ENCODE data around the gene HSD17B12.

The HSD17B12 gene

DNA sequence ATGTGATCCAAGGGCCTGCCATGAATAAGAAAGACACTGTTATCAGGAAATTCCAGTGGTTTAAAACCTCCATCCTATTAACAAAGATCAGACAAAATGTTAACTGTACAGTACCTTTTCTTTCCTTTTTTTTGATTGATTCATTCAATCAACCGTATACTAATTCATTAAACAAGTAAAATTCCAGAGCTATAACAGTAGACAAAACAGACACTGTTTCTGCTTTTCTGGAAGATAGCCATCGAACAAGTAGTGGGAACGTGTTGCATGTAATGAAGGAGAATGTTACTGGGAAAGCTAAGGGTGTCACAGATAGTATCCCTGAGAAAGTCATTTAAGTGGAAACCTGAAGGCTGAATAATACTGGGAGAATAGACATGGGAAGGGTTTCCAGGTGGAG lies 126.4 kb downstream of the HSD17B12 start:
- no peak for DNase-seq (ENCODE audit: low read depth)

DNA sequence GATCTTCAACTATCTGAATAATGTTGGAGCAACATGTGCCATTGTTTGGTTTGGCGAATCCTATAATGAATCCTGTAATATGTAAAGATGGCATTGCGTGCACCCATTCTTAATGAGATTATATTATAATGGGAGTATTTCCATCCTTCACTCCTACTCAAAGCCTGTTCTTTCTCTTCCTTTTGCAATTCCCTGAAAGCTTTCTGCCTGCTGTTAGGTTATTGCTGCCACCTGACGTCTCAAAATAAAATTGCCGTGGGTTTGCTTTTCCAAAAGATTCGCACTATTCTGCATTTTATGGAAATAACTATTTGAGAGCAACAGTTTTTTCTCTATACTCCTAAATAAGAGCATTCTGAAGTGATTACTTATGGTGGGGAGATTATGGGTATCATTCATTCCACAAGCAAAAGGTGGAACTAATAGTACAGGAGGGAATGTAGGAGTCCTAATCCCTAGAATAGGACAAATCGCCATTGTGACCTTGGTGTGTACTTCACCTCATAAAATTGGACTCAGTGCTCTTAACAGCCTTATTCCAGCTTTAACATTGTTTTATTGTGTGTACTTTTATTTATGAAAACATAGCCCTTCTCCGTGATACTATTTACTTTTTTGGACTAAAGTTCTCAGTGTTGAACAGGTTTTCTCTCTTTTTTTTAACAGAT lies 130.5 kb downstream of the HSD17B12 start:
- DNase-seq (ENCODE audit: low read depth) = no peak

DNA sequence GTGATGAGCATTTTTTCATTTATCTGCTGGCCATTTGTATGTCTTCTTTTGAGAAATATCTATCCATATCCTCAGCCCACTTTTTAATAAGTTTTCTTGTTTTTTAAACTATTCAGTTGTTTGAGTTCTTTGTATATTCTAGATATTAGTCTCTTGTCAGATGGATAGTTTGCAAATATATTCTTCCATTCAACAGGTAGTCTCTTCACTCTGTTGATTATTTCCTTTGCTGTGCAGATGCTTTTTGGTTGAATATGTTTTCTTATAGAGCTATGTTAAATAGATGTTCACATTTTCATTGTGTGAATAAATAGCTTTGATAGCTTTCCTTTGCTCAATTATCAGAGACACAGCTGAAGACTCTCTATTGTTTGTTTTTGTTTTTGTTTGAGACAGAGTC lies 131.9 kb downstream of the HSD17B12 start:
- DNase-seq (ENCODE audit: low read depth) = no peak

DNA sequence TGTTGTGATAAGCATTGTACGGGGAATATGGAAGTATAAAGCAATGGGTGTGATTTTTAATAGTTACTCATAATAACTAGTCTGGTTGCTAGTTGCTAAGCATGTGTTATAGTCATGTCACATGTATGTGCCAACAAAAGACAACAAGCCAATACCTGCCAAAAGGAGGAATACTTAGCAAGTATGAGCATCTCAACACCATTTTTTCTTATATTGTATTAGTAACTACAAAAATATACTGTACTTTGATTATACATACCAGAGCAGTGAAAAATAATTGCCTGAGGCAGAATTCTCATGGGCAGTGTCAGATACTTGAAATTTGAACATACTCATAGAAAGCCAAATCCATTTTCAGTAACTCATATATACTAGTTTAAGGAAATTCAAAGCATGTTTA lies 137.7 kb downstream of the HSD17B12 start:
- DNase-seq (ENCODE audit: low read depth) = no peak

DNA sequence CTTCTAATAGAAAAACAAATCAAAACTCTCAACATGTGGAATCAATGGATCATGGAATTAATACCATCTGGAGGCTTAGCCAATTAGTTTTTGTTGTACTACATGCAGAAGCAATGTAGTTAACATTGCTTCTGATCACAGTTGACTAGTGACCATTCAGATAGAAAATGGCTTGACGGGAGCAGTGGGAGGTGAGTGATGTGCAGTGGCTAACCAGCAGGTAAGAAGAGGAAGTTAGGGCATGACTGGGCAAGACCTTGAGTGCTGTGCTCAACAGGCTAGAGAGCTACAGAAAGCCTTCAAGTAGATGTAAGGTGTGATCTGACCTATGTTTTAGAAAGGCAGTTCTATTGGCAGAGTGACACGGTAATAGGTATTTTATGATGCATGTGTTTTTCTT lies 139.4 kb downstream of the HSD17B12 start:
- no peak for DNase-seq (ENCODE audit: low read depth)

DNA sequence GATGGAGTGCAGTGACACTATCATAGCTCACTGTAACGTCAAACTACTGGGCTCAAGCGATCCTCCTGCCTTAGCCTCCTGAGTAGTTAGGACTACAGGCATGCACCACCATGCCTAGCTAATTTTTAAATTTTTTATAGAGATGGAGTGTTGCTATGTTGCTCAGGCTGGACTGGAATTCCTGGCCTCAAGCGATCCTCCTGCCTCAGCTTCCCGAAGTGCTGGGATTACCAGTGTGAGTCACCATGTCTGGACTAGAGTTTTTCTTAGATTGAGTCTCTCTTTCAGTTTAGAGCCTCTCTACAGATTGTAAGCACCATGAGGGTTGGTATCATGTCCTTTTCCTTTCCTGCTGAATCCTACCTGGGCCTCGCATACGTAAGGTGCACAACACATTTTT lies 142.8 kb downstream of the HSD17B12 start:
- no peak for DNase-seq (ENCODE audit: low read depth)

DNA sequence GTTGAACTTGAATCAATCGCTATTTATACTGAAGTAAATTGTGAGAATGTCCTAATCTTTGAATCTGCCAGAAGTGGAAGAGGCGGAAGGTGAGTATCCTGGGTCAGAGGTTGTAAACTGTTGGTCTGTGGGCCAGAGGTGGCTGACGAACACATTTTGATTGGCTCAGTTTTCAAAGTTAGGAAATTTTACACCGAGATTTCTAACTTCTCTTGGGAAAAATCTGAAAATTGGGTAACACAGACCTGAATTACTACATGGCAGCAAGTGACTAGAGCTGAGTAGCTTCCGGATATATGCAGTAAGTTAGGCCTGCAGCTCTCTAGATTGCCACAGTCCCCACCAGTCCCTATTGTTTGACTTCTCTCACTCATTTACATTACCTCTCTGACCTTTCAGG lies 143.3 kb downstream of the HSD17B12 start:
- no peak for DNase-seq (ENCODE audit: low read depth)

DNA sequence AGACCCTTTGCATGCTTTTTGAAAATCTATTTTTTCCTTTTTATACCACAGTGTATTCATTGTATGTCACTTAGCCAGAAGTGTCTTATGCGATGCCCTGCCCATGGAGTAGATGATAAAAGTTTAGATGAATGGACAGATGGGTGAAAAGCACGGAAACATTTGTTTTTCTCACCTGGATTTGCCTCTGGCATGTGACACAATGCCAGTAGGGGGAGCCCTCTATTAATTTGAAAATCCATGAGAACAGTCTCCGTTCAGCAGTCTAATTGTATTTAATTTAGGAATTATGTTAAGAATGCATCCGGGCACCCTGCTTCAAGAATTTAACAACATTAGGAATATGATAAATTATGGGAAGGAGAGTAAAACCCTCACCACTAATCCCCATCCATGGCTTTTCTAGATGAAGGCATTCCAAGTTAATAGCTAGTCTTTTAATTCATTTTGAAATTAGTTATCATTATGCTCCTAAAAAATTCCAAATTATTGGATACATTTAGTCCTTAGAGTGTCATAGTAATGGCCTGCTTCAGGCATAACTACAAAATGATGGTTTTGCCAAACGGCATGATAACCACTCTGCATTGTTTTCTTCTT lies 144.8 kb downstream of the HSD17B12 start:
- DNase-seq (ENCODE audit: low read depth) = no peak

DNA sequence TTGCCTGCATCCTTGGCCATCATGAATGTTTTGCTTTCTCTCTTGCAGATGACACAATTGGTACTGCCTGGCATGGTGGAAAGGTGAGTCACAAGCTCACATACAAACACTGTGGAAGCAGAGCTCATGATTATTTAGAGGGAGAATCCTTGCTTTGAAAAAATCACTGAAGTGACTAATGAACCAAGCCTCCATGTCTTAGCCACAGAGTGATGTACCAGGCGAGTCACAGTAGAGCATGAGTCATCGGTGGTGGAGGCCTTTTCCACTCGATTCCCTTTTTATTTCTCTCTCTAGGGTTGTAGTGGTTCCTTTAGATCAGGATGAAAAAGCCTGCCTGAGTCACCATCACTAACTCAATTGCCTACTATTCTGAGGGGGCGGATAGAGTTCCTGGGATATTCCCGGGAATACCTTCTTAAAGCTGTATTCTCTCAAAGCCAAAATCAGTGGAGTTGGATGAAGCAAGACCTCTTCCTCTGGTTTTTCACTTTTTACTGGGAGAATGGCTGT lies 150.4 kb downstream of the HSD17B12 start:
- peak; percentile 94 for DNase-seq (ENCODE audit: low read depth)

DNA sequence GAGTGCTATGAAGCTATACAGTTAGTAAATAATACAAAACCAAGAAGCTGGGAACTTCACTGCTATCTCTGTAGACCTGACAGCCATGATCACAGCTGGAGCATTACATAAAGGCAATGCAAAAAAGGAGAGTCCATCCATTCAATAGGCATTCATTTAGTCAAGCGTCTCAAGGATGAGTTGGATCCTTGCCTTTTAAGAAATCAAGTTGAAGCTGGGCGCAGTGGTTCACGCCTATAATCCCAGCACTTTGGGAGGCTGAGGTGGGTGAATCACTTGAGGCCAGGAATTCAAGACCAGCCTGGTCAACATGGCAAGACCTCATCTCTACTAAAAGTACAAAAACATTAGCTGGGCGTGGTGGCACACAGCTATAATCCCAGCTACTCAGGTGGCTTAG lies 152.0 kb downstream of the HSD17B12 start:
- no peak for DNase-seq (ENCODE audit: low read depth)

DNA sequence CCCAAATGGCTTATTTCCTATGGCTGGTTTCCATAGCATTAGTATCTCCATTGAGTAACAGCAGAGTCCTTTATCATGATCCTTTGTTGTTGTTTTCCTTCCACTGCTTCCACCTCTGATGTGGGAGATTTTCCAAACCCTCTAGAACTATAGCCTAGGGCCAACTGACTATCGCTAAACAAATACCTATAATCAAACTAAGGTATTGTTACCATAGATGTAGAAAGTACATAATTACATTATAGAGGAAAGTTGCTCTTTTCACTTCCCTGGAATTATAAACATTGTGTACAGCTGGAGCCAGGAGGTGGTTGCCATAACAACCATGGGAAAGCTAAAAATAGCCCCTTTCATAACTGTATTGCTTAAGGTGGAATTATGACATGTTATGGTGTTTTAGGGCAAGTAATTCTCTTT lies 153.1 kb downstream of the HSD17B12 start:
- peak; percentile 62 for DNase-seq (ENCODE audit: low read depth)

DNA sequence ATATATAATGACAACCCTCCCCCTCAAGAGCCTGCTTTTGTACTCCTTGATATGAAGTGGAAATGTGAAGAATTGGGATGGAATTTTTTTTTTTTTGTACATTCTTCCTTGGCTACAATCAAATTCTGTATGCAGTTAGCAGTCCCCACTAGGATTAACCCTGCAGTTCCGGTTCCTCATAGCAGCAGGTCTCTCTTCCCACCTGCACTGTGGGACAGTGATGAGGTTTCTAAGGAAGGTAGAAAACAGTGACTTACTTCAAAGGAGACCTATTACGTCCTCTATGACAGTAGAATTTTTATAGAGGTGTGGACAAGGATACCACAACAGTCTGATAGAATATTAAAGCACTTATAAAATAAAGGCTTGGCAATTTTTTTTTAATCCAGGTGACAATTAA lies 153.7 kb downstream of the HSD17B12 start:
- no peak for DNase-seq (ENCODE audit: low read depth)

DNA sequence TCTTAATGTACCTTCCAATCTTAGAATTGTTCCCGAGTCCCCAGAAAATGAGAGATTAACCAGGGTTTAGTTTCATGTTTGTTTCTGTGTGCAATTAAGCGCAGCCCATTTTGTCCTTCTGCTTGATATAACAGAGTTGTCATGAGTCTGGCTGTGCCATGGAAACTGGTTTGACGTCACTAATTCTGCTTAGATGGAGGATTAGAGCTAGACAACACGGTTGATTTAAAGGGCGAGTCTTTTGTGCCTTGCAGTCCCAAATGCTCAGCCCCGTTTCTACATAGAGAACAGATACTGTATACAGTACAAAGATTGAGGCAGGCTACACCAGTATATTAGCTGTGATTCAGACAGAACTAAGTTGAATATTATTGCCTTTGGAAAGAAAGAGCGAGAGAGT lies 154.6 kb downstream of the HSD17B12 start:
- DNase-seq (ENCODE audit: low read depth) = no peak

DNA sequence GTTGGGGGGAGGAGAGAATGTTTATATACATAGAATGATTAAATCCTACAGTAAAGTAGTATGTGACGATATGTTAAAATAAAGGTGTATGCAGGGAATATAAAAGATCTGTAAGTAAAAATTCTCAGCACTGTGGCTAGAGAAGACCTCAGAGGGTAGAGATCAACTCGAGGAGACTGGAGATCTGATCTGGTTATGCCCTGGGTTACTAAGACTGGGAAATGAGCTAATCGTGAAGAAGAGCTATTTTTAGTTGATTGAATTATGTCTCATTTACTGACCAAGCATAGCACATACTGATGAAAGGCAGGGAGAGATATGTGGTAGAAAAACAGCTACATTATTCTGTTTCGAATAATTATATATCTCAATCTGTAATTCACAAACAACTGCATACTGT lies 157.3 kb downstream of the HSD17B12 start:
- no peak for DNase-seq (ENCODE audit: low read depth)

DNA sequence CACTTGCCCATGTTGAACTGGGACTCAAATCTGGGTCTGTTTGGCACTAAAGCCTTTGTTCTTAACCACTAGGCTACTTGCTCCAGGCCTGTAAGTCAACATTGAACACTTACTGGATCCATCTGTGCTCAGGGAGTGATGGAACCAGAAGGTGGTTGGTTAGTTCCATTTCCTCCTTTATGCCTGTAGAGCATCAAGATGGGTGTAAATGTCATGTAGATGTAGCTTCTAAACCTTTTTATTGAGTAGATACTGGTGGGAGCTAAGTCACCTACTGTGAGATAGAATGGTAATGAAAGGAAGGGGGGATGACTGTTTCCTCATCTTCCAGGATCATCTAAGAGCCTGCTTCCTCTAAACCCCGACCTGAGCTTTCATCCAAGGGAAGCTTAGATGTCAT lies 161.5 kb downstream of the HSD17B12 start:
- DNase-seq (ENCODE audit: low read depth) = no peak

DNA sequence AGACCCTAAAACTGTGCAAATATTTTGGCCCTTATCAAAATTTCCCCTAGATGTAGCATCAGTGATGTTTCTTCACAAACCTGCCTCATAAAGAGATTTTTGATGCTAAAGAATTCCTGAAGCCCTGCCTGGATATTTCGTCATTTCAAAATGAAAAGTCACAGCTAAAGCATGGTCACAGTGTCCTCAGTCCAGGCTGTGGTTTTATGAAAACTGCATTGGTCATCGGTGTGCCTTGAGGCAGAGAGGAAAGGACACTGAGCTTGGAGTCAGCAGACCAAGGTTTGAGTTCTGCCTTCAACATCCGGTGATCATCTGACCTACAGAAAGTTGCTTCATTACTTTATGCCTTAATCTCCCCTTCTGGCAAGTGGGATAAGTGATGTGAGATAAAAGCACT lies 165.3 kb downstream of the HSD17B12 start:
- no peak for DNase-seq (ENCODE audit: low read depth)

DNA sequence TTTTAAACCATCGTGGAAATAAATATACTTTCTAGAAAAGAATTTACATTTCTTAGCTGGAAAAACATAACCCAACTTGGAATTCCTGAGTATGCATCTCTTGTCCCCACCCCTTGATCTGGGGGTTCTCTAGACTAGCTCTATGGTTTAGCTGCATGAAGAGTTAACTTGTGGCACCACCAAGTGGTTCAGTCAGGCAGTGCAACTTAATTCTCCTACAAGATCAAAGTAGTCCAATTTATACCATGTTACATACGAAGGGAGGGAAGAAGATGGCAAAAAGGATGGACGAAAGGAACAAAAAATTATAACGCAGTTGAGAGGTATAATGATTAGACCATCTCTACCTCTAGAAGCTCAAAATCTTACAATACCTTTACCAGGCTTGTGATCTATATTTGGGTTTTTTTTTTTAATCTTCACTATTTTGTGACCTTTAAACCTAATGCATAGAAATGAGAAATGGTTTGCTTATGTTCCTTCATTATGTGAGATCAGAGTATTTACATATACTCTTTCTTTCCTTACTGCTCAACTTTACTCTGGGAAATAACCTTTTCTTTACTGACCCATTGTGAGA lies 171.6 kb downstream of the HSD17B12 start:
- peak; percentile 77 for DNase-seq (ENCODE audit: low read depth)

DNA sequence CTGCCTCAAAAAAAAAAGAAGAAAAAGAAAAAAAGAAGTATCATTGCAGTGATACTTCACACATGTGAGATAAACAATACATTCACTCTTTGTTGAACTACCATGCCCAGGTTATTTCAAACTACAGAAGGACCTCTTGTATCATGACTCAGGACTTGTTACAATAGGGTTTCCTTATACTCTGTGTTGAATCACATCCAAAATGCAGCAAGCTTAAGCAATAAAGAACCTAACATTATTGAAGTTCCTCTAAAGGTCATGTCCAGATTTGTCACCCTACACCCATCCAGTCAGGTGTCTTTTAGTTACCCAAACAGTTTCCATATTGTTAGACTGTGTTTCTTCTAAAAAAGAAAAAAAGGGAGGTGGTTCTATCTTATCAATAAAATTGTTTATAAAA lies 173.2 kb downstream of the HSD17B12 start:
- no peak for DNase-seq (ENCODE audit: low read depth)

DNA sequence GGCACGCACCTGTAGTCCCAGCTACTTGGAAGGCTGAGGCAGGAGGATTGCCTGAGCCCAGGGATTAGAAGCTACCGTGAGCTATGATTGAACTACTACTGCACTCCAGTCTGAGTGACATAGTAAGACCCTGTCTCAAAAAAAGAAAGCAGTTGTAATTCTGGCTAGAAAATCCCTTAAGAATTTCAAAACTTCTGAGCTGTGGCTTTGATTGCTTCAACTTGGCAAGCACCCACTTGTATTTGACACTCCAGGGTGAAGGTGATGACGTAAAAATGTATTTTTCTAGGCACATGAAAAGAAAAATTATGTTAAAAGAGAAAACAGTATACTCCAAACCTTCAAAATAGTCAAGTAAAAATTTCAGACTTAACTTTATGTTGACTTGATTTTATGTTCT lies 176.5 kb downstream of the HSD17B12 start:
- no peak for DNase-seq (ENCODE audit: low read depth)

DNA sequence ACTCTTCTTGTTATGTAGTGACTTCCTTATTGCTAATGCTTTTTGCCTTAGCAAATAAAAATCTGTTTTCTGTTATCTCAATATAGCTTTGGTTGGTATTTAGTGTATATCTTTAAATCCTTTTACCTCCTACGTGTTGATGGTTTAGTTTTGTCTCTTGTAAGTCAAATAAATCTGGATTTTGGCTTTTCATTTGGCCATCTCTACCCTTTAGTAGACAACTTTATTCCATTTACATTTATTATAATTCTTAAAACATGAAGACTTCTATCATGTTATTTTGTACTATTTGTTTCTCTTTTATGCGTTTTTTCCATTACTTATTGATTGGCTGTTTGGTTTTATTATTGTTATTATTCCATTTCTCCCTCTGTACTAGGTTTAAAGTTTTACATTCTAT lies 180.6 kb downstream of the HSD17B12 start:
- no peak for DNase-seq (ENCODE audit: low read depth)

DNA sequence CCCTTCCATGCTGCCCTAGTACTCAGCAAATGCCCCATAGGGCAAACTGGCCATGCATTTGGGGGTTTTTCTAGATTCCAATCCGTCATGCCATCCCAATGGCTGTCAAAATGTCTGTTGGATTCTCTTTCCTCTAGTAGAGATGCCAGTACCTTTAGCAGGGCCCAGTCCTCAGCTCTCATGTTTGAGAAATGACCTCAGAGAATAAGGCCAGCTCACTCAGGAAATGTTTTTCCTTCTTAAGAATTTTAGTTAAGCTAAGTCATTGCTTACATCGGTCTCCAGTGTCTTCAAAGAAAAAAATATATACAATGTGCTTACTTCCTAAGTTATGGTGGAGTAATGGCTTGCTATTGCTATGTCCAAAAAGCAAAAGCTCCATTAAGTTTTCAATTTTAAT lies 186.0 kb downstream of the HSD17B12 start:
- no peak for DNase-seq (ENCODE audit: low read depth)

DNA sequence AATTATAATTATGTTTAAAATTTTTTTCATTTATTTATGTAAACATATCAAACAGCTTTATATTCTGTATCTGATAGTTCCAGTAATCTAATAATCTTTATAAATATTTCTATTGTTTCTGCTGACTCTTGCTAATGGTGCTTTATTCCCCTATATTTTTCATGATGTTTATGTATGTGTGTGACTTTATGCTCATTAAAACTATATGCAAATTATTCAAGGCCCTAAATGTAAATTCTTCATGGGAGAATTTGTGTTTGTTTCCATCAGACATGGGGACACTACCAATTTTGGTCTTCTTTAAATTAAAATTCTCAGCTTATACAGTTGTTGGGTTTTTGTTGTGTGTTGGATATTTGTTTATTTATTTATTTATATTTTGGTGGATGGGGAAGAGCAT lies 186.4 kb downstream of the HSD17B12 start:
- DNase-seq (ENCODE audit: low read depth) = no peak

DNA sequence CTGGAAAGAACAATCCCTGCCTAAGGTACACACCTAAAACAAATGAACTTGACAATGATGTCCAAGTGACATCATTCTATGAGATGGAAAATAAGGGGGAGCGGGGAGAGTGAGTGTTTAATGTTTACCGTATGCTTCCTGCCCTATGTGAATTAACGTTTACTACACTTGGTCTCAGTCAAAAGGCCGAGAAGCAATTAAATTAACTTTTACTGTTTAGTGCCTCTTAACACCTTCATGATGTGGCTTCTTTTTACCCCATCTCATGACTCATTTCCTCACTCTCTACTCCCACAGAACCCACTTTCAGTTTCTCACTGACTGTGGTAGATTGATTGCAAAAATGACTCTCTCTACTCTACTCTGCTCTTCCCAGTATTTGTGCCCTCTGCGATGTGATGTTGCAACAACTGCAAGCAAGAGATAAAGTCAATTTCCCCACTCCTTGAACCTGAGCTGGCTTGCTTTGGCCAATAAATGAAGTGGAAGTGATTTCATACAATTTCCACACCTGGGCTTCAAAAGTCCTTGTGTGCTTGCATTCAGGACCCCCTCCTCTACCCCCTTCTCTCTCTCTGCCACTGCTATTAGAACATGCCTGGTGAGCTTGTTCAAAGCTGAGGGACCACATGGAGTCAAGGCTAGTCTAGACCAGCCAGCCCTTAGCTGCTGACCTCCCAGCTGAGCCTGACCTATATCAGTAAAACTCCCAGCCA lies 188.5 kb downstream of the HSD17B12 start:
- DNase-seq (ENCODE audit: low read depth) = peak; percentile 37

Measured in fibroblast of the conjunctiva (primary cell).